GM23338 (cell line): ENCODE results near the gene PCMT1. TPM values are rescaled to one million over a fixed set of nuclear protein-coding genes. Genes with fewer than 3 reads are reported as not detected.

Experiments used
- ATAC-seq: fragments of 200-7000 bp; cut with Tn5 transposase; 3 replicates; pipeline ENCODE4 v1.9.1; 2020
- DNase-seq: peaks from one replicate; pipeline ENCODE4 v3.0.0-alpha.2; 2015; ENCODE audit warnings: low spot score
- H2AFZ ChIP-seq: fragments of 200-600 bp; sonication (generic); 2 replicates; pipeline ENCODE4 v1.8.0; 2016; ENCODE audit warnings: antibody characterized with exemption, mild to moderate bottlenecking, moderate library complexity
- H3F3A ChIP-seq: fragments of 200-600 bp; sonication (generic); replicated peaks from 2 replicates; pipeline ENCODE4 v1.8.0; 2017; ENCODE audit warnings: antibody characterized with exemption, mixed run types, low read depth
- H3K27ac ChIP-seq: fragments of 200-600 bp; sonication (generic); 2 replicates; pipeline ENCODE4 v1.6.1; 2016; ENCODE audit warnings: low read depth
- H3K27me3 ChIP-seq: fragments of 200-600 bp; sonication (generic); 2 replicates; pipeline ENCODE4 v1.8.0; 2016; ENCODE audit warnings: mild to moderate bottlenecking, mixed run types, moderate library complexity; ENCODE audit not compliant: insufficient read depth
- H3K36me3 ChIP-seq: fragments of 200-600 bp; sonication (generic); 2 replicates; pipeline ENCODE4 v1.8.0; 2016; ENCODE audit warnings: mild to moderate bottlenecking; ENCODE audit not compliant: insufficient read depth
- H3K4me1 ChIP-seq: fragments of 200-600 bp; sonication (generic); 2 replicates; pipeline ENCODE4 v1.8.0; 2016; ENCODE audit warnings: mild to moderate bottlenecking, moderate library complexity; ENCODE audit not compliant: insufficient read depth
- H3K4me2 ChIP-seq: fragments of 200-600 bp; sonication (generic); 2 replicates; pipeline ENCODE4 v1.7.1; 2017; ENCODE audit warnings: mixed run types
- H3K4me3 ChIP-seq: fragments of 200-600 bp; sonication (generic); 2 replicates; pipeline ENCODE4 v1.6.1; 2016; ENCODE audit warnings: mixed run types
- H3K79me2 ChIP-seq: fragments of 200-600 bp; sonication (generic); replicated peaks from 2 replicates; pipeline ENCODE4 v1.8.0; 2017; ENCODE audit warnings: mild to moderate bottlenecking; ENCODE audit not compliant: insufficient read depth
- H3K9me2 ChIP-seq: fragments of 200-600 bp; sonication (generic); 2 replicates; pipeline ENCODE4 v1.8.0; 2017; ENCODE audit not compliant: insufficient read depth
- H4K20me1 ChIP-seq: fragments of 200-600 bp; sonication (generic); replicated peaks from 2 replicates; pipeline ENCODE4 v1.8.0; 2017; ENCODE audit warnings: mild to moderate bottlenecking; ENCODE audit not compliant: insufficient read depth
- H3K27ac Mint-ChIP-seq: 2 replicates; pipeline ENCODE4 v1.8.0; 2020; ENCODE audit warnings: inconsistent platforms, mild to moderate bottlenecking, moderate library complexity, mixed read lengths
- H3K27me3 Mint-ChIP-seq: 3 replicates; pipeline ENCODE4 v1.8.0; 2022; ENCODE audit warnings: low read depth, mild to moderate bottlenecking, moderate library complexity, mixed read lengths, inconsistent platforms; ENCODE audit not compliant: insufficient read depth, poor library complexity
- H3K36me3 Mint-ChIP-seq: 3 replicates; pipeline ENCODE4 v1.8.0; 2021; ENCODE audit warnings: low read depth, mild to moderate bottlenecking, inconsistent platforms, moderate library complexity, mixed read lengths
- H3K4me1 Mint-ChIP-seq: 3 replicates; pipeline ENCODE4 v1.8.0; 2020; ENCODE audit warnings: mild to moderate bottlenecking, inconsistent platforms, mixed read lengths
- H3K4me3 Mint-ChIP-seq: 3 replicates; pipeline ENCODE4 v1.8.0; 2021; ENCODE audit warnings: moderate library complexity, mild to moderate bottlenecking, inconsistent platforms, mixed read lengths
- H3K9me3 Mint-ChIP-seq: 3 replicates; pipeline ENCODE4 v1.8.0; 2020; ENCODE audit warnings: moderate library complexity, mild to moderate bottlenecking, inconsistent platforms, mixed read lengths
- CREB1 ChIP-seq: fragments of 250-450 bp; sonication (Bioruptor Pico); IDR thresholded peaks from 2 replicates; pipeline ENCODE4 v1.5.0; 2020; ENCODE audit warnings: low read depth, mild to moderate bottlenecking, moderate library complexity
- CTCF ChIP-seq, 2 experiments: fragments of 200-600 bp in 1 of 2; sonication (generic) in 1 of 2; conservative IDR thresholded peaks; 2 replicates each; pipeline versions ENCODE4 v1.5.1 to v1.6.1; 2016 to 2017; ENCODE audit warnings: antibody characterized with exemption in 2 of 2, low read depth in 2 of 2, mild to moderate bottlenecking in 2 of 2, moderate library complexity in 1 of 2
- EZH2 ChIP-seq: fragments of 200-600 bp; sonication (generic); IDR thresholded peaks from one replicate; pipeline ENCODE4 v1.8.0; 2017; ENCODE audit warnings: antibody characterized with exemption, mild to moderate bottlenecking, low read depth; ENCODE audit not compliant: unreplicated experiment
- JUNB ChIP-seq: IDR thresholded peaks from one replicate; pipeline ENCODE4 v1.6.1; 2016; ENCODE audit warnings: antibody characterized with exemption; ENCODE audit not compliant: unreplicated experiment
- NANOG ChIP-seq: IDR thresholded peaks from 2 replicates; pipeline ENCODE4 v1.6.1; 2016; ENCODE audit warnings: antibody characterized with exemption, borderline replicate concordance
- POLR2AphosphoS5 ChIP-seq: IDR thresholded peaks from 2 replicates; pipeline ENCODE4 v1.6.1; 2016; ENCODE audit warnings: antibody characterized with exemption, low read depth
- REST ChIP-seq: IDR thresholded peaks from one replicate; pipeline ENCODE4 v1.6.1; 2018; ENCODE audit warnings: antibody characterized with exemption; ENCODE audit not compliant: unreplicated experiment
- ZNF114 ChIP-seq: fragments of 250-450 bp; sonication (Bioruptor Pico); IDR thresholded peaks from 2 replicates; pipeline ENCODE4 v1.5.0; 2020; ENCODE audit warnings: mild to moderate bottlenecking, moderate library complexity
- ZNF331 ChIP-seq: fragments of 250-450 bp; sonication (Bioruptor Pico); IDR thresholded peaks from 2 replicates; pipeline ENCODE4 v1.5.0; 2020; ENCODE audit warnings: low read depth, mild to moderate bottlenecking, moderate library complexity
- polyA plus RNA-seq: library from polyadenylated mRNA; unstranded; fragments of >200 nt; fragmentation: Nextera tagmentation; extraction: Ambion mirVana; gene quantifications from 2 replicates; pipeline ENCODE4 v1.2.1, GENCODE V29; 2016
- total RNA-seq: library from RNA; depleted of rRNA; stranded (reverse); fragments of >200 nt; shearing (Covaris generic); gene quantifications from 2 replicates; pipeline ENCODE4 v1.2.3, GENCODE V29; 2014
- TF ChIP-seq, protein P1 (sequence below): fragments of 250-450 bp; sonication (Bioruptor Pico); IDR thresholded peaks from 2 replicates; pipeline ENCODE4 v1.5.0; 2020; ENCODE audit warnings: mild to moderate bottlenecking, moderate library complexity
- TF ChIP-seq, protein P2 (sequence below): IDR thresholded peaks from 2 replicates; pipeline ENCODE4 v1.6.1; 2016; ENCODE audit warnings: antibody characterized with exemption

Gene PCMT1
- total and polyA plus RNA-seq, 2 experiments from 2014 or later: 87.6 to 168 TPM

DNA sequence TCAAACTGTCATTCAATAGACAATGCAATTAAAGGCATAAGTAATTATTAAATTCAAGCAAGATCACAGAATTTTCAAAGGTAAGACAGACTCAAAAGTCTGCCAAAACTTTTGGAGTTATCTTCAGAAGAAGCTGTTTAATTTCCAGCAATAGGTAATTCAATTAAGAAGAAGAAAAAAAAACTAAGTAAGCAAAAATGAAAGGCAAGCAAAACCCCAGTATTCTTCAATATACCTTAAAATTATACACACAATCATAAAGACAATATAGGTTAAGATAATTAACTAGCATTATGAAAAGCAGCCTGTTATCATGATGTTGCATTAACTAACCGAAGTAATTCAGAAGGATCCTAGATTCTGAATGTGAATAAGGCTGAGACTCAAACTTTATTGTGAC is 35.1 kb upstream of the PCMT1 start:
- DNase-seq (no peak), ATAC-seq (no peak)
- Histone ChIP-seq H3F3A (peaks cover 2% of the 10 kb centered on the region; the same call in 1 of the 2 replicates), H2AFZ (no peak overlapping the region), H3K36me3 (no peaks in the 10 kb centered on the region), H3K27ac (no peak overlapping the region), H3K4me3 (no peak overlapping the region), H3K4me1 (peaks cover under 1% of the 10 kb centered on the region), H3K79me2 (peaks cover 94% of the 10 kb centered on the region), H4K20me1 (peaks cover 5% of the 10 kb centered on the region; the same call in 1 of the 2 replicates), H3K27me3 (no peaks in the 10 kb centered on the region), H3K9me2 (no peaks in the 10 kb centered on the region), H3K4me2 (no peak overlapping the region)
- H3K9me3 Mint-ChIP-seq: no peaks in the 10 kb centered on the region
- no peak overlapping the region for H3K4me3 Mint-ChIP-seq
- H3K36me3 Mint-ChIP-seq: peaks cover 4% of the 10 kb centered on the region; the same call in 2 of the 3 replicates
- H3K27ac Mint-ChIP-seq: no peak overlapping the region
- H3K27me3 Mint-ChIP-seq: peaks cover 3% of the 10 kb centered on the region
- peaks cover 29% of the 10 kb centered on the region for H3K4me1 Mint-ChIP-seq
- no peak for TF ChIP-seq POLR2AphosphoS5
- no peak for TF ChIP-seq ZNF331 (CRISPR knock-in tag)
- no peak for TF ChIP-seq CREB1 (CRISPR knock-in tag)
- TF ChIP-seq, protein P1, sequence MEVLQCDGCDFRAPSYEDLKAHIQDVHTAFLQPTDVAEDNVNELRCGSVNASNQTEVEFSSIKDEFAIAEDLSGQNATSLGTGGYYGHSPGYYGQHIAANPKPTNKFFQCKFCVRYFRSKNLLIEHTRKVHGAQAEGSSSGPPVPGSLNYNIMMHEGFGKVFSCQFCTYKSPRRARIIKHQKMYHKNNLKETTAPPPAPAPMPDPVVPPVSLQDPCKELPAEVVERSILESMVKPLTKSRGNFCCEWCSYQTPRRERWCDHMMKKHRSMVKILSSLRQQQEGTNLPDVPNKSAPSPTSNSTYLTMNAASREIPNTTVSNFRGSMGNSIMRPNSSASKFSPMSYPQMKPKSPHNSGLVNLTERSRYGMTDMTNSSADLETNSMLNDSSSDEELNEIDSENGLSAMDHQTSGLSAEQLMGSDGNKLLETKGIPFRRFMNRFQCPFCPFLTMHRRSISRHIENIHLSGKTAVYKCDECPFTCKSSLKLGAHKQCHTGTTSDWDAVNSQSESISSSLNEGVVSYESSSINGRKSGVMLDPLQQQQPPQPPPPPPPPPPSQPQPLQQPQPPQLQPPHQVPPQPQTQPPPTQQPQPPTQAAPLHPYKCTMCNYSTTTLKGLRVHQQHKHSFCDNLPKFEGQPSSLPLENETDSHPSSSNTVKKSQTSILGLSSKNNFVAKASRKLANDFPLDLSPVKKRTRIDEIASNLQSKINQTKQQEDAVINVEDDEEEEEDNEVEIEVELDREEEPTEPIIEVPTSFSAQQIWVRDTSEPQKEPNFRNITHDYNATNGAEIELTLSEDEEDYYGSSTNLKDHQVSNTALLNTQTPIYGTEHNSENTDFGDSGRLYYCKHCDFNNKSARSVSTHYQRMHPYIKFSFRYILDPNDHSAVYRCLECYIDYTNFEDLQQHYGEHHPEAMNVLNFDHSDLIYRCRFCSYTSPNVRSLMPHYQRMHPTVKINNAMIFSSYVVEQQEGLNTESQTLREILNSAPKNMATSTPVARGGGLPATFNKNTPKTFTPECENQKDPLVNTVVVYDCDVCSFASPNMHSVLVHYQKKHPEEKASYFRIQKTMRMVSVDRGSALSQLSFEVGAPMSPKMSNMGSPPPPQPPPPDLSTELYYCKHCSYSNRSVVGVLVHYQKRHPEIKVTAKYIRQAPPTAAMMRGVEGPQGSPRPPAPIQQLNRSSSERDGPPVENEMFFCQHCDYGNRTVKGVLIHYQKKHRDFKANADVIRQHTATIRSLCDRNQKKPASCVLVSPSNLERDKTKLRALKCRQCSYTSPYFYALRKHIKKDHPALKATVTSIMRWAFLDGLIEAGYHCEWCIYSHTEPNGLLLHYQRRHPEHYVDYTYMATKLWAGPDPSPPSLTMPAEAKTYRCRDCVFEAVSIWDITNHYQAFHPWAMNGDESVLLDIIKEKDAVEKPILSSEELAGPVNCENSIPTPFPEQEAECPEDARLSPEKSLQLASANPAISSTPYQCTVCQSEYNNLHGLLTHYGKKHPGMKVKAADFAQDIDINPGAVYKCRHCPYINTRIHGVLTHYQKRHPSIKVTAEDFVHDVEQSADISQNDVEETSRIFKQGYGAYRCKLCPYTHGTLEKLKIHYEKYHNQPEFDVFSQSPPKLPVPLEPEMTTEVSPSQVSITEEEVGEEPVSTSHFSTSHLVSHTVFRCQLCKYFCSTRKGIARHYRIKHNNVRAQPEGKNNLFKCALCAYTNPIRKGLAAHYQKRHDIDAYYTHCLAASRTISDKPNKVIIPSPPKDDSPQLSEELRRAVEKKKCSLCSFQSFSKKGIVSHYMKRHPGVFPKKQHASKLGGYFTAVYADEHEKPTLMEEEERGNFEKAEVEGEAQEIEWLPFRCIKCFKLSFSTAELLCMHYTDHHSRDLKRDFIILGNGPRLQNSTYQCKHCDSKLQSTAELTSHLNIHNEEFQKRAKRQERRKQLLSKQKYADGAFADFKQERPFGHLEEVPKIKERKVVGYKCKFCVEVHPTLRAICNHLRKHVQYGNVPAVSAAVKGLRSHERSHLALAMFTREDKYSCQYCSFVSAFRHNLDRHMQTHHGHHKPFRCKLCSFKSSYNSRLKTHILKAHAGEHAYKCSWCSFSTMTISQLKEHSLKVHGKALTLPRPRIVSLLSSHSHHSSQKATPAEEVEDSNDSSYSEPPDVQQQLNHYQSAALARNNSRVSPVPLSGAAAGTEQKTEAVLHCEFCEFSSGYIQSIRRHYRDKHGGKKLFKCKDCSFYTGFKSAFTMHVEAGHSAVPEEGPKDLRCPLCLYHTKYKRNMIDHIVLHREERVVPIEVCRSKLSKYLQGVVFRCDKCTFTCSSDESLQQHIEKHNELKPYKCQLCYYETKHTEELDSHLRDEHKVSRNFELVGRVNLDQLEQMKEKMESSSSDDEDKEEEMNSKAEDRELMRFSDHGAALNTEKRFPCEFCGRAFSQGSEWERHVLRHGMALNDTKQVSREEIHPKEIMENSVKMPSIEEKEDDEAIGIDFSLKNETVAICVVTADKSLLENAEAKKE (CRISPR knock-in tag): no peak
- no peak for TF ChIP-seq ZNF114 (CRISPR knock-in tag)
- no peak for TF ChIP-seq REST
- TF ChIP-seq NANOG: no peak
- TF ChIP-seq EZH2: no peak
- no peak for TF ChIP-seq CTCF (conservative IDR thresholded peaks at IDR 0.05; ENCODE audit: low read depth in 2 of 2)
- no peak for TF ChIP-seq JUNB
- TF ChIP-seq, protein P2, sequence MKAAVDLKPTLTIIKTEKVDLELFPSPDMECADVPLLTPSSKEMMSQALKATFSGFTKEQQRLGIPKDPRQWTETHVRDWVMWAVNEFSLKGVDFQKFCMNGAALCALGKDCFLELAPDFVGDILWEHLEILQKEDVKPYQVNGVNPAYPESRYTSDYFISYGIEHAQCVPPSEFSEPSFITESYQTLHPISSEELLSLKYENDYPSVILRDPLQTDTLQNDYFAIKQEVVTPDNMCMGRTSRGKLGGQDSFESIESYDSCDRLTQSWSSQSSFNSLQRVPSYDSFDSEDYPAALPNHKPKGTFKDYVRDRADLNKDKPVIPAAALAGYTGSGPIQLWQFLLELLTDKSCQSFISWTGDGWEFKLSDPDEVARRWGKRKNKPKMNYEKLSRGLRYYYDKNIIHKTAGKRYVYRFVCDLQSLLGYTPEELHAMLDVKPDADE: no peak
